T-helper 22 cell (primary cell): Measurements from ENCODE around the gene CNTNAP2.

Experiments used
- DNase-seq: peaks from one replicate; pipeline ENCODE4 v3.0.0-alpha.2; 2020; ENCODE audit warnings: low read depth

The CNTNAP2 gene

GRCh38 chr7:148149730-148150129 is 2033.1 kb downstream of the CNTNAP2 start:
- DNase-seq = no peak

- no peak for DNase-seq
These were observed 2035.2 kb downstream of the CNTNAP2 start for GRCh38 chr7:148151778-148152177.

- DNase-seq = no peak
These were observed 2037.1 kb downstream of the CNTNAP2 start for GRCh38 chr7:148153616-148154284.

GRCh38 chr7:148155000-148155399 is 2038.4 kb downstream of the CNTNAP2 start:
- no peak for DNase-seq

GRCh38 chr7:148155826-148156225 is 2039.2 kb downstream of the CNTNAP2 start:
- no peak for DNase-seq

GRCh38 chr7:148156233-148156632 is 2039.6 kb downstream of the CNTNAP2 start:
- no peak for DNase-seq

- no peak for DNase-seq
These were observed 2042.7 kb downstream of the CNTNAP2 start for GRCh38 chr7:148159331-148159730.

- no peak for DNase-seq
These were observed 2045.2 kb downstream of the CNTNAP2 start for GRCh38 chr7:148161776-148162175.

GRCh38 chr7:148162808-148163207 is 2046.2 kb downstream of the CNTNAP2 start:
- DNase-seq = no peak

GRCh38 chr7:148163246-148163645 is 2046.6 kb downstream of the CNTNAP2 start:
- DNase-seq = no peak

- no peak for DNase-seq
These were observed 2056.3 kb downstream of the CNTNAP2 start for GRCh38 chr7:148172920-148173319.

- no peak for DNase-seq
These were observed 2056.8 kb downstream of the CNTNAP2 start for GRCh38 chr7:148173369-148173768.

- no peak for DNase-seq
These were observed 2057.8 kb downstream of the CNTNAP2 start for GRCh38 chr7:148174376-148174775.

- DNase-seq = no peak
These were observed 2058.9 kb downstream of the CNTNAP2 start for GRCh38 chr7:148175512-148175911.

GRCh38 chr7:148177972-148178371 is 2061.4 kb downstream of the CNTNAP2 start:
- no peak for DNase-seq

- no peak for DNase-seq
These were observed 2063.5 kb downstream of the CNTNAP2 start for GRCh38 chr7:148180075-148180474.

GRCh38 chr7:148182264-148182663 is 2065.7 kb downstream of the CNTNAP2 start:
- DNase-seq = no peak

- no peak for DNase-seq
These were observed 2068.4 kb downstream of the CNTNAP2 start for GRCh38 chr7:148185041-148185440.

GRCh38 chr7:148187471-148187870 is 2070.9 kb downstream of the CNTNAP2 start:
- no peak for DNase-seq

GRCh38 chr7:148191391-148192065 is 2074.9 kb downstream of the CNTNAP2 start:
- DNase-seq = no peak

GRCh38 chr7:148192491-148192890 is 2075.9 kb downstream of the CNTNAP2 start:
- no peak for DNase-seq

GRCh38 chr7:148201992-148202391 is 2085.4 kb downstream of the CNTNAP2 start:
- DNase-seq = no peak

GRCh38 chr7:148204639-148205304 is 2088.2 kb downstream of the CNTNAP2 start:
- DNase-seq = no peak
